ENCODE data around the gene POLE2.

- no peak for TF ChIP-seq CTCF (IDR thresholded peaks at IDR 0.05; ENCODE audit: insufficient read depth, low read depth, low read length)
- TF ChIP-seq EZH2 (IDR thresholded peaks at IDR 0.05; ENCODE audit: insufficient read depth, low read length), result no peak
Observed at GRCh38 chr14:49732896-49733295, 44.9 kb upstream of the POLE2 start.
